NCI-H1436 (cell line): ENCODE data around the gene NGFR.
"Not testable (repeated sequence)": the region's sequence is repeated elsewhere in the genome, so short reads cannot be mapped to it uniquely, and the experiment has no call there.

Source experiments
- DNase-seq: peaks from one replicate; lab custom pipeline; 2025; lab: John Stamatoyannopoulos, UW

NGFR gene

GRCh38 chr17:49545806-49546545 is 50.9 kb downstream of the NGFR start:
- no peak for DNase-seq

GRCh38 chr17:49546546-49547535 is 51.7 kb downstream of the NGFR start:
- DNase-seq = no peak

DNA sequence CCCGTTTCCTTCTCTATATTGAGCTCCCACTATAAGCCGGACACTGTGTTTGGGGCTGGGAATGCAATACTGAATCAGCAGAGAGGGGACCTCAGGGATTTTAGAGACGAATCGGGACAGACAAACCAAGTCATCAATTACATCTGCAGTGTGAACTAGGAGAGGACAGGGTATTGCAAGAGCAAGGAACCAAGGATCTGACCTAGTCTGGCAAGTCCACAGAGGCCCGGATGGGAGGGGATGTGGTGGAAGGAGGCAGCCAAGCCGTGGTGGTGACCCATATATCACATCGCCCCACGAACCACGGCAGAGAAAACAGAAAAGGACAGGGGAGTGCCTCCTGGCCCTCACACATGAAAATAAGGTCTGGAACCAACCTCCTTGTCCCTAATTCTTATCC is 52.5 kb downstream of the NGFR start:
- DNase-seq = no peak

- DNase-seq = no peak
Observed at GRCh38 chr17:49548051-49548505, 53.0 kb downstream of the NGFR start.

- peak; percentile 39 for DNase-seq
Observed at GRCh38 chr17:49548506-49549310, 53.6 kb downstream of the NGFR start.

GRCh38 chr17:49549311-49549605 is 54.2 kb downstream of the NGFR start:
- DNase-seq = no peak

- DNase-seq = no peak
Observed at GRCh38 chr17:49549691-49550678, 54.9 kb downstream of the NGFR start.

DNA sequence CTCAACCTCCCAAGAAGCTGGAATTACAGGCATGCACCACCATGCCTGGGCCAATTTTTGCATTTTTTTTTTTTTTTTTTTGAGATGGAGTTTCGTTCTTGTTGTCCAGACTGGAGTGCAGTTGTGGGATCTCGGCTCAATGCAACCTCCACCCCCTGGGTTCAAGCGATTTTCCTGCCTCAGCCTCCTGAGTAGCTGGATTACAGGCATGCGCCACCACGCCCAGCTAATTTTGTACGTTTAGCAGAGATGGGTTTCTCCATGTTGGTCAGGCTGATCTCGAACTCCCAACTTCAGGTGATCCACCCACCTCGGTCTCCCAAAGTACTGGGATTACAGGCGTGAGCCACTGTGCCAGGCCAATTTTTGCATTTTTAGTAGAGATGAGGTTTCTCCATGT is 55.7 kb downstream of the NGFR start:
- DNase-seq = not testable (repeated sequence)

- DNase-seq = no peak
Observed at GRCh38 chr17:49551221-49552069, 56.4 kb downstream of the NGFR start.

DNA sequence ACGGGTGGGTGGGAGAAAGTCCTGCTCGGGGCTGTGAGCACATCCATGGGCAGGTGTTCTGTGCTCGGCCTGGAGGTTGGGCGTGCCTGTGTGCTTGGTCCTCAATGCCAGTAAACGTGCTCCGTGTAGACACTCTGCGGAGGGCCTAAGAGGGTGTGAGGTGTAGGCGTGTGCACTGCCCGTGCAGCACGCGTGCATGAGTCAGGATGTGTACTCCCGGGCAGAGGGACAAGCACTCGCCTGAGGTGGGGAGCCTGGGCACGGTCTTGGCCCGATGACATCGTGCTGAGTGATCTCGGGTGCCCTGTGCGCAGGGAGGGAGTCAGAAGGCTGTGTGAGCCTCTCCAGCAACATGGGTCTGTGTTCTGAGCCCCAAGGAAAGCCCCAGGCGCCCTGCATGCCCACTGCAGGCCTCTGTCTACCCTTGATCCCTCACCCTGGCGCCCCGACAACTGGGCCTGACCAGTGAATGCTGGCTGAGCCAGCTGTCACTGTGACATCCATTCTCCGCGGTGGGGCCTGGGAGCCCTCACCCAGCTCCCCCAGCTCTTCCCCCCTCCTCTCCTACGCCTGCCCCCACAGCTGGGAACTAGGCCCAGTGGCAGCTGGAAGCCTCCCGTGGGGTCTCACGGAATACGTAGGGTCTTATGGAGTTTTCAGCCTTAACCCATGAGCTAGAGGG is 57.1 kb downstream of the NGFR start:
- no peak for DNase-seq

DNA sequence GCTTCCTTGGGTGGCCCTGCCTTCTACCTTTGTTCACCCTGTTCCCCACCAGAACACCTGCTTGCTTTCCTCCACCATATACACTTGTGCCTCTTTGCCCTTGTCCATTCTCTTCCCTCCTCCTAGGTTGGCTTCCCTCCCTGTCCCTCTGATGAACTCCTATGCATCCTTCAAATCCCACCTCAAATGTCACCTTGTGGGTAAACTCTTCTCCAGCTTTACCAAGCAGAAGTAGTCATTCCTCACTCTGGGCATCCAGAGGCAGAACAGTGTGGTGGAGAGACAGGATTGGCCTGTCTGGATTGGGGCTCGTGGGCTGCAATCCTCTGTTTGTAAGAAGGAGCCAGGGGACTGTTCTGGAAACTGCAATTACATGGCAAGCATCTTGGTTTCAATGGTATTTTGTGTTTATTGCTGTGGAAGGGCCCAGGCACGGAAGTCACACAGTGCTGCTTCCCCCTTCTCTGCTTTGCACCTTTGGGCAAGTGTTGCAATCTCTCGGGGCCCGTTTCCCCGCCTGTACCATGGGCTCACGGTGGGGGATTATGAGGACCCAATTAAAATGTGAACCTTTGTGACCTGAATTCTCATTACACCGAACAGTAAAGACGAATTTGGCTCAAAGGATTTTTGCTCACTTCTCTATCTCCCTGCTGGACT is 58.7 kb downstream of the NGFR start:
- no peak for DNase-seq

GRCh38 chr17:49554694-49555494 is 59.8 kb downstream of the NGFR start:
- no peak for DNase-seq

DNA sequence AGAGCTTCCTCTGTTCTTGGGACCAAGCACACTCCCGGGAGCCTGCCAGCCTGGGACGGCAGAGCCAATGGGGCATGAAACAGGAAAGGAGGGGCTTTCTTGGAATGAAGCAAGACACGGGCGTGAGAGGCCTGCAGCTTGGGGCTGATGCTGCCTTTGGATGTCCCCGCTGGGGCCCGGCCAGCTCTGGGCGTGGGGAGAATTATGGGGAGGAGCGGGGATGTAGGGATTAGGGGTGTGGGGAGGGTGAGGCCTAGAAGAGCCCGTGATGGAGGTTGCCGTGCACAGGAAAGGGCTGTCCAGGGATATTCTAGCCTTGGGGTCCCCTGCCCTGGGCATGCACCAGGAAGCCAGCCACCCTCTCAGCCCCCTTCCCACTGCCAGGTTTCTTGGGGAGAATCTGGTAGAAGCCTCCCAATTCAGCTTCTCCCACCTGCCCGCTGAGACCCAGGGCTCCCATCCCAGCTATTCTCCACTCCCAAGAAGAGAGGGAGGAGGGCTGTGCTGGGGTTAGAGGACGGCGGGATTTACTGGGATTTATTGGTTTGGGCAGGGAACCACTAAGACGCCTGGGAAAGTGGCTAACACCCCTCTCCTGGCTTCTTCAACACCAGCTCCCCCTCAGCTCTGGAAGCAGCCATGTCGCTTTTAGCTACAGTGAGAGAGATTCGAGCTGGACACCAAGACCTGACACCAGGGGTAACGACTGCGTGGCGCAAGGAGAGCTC is 60.6 kb downstream of the NGFR start:
- no peak for DNase-seq

DNA sequence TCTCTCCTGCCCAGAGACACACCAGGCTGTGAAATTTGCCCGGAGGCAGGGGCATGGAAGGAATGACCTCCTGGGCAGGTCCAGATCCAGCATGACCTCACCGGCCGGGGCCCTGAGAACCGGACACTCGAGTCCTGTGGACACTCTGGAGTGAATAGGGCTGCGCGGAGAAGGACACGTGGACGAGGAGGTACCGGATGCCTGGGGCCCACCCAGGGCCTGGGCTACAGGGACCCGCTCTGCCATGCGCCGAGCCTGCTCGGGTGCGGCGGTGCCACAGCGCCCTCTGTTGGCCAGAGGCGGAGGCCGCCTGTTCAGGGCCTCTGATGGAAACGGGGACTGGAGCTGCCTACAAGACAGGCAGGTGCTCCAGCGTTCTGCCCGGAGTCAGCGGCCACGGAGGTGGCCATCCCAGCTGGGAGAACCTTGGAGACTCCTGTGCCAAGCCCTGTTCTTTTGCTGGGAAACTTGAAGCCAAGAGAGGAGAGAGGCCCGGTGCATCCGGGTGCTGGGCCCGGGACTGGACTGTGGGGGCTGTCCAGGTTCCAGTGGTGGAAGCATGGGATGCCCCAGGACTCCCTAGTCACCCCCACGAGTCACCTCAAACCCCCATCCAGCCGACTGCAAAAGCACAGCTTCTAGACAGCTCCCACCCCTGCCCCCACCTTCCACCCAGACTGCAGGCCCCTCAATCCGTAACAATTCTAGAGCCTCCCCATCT is 61.3 kb downstream of the NGFR start:
- DNase-seq = peak; percentile 76

DNA sequence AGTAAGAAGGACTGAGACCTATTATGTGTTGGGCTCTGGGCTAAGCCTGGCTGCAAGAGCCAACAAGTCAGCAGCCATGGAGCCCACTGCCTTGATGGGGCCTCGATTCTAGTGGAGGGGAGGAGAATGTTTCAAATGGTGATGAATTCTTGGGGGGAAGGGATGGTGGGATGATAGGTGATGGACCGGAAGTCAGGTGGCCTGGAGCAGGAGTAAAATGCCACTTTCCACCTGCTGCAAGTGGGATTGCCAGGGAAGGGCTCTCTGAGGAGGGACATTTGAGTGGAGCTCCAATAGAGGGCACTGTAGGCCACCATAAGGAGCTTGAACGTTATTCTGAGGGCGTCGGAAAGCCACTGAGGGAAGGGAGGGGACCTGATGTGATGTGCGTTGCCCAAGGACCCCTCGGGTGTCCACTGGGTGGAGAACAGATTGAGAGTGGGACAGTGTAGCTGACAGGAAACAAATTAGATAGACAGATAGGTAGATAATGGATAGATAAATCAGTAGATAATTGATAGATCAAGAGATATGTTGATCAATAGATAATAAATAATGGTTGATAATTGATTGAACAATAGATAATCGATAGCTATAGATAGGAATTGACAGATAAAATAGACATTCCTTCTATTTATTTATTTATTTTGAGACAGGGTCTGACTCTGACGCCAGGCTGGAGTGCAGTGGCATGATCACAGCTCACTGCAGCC is 62.4 kb downstream of the NGFR start:
- peak; percentile 69 for DNase-seq
